Measurements from ENCODE around the gene B9D1.

B9D1 gene

GRCh38 chr17:19399750-19400450 lies 37.4 kb upstream of the B9D1 start:
- TF ChIP-seq POLR2A (IDR thresholded peaks at IDR 0.05; ENCODE audit: low read depth, low read length), result no peak
- DNase-seq (ENCODE audit: insufficient read length, low spot score) (no peak), FAIRE-seq (no peak)

DNA sequence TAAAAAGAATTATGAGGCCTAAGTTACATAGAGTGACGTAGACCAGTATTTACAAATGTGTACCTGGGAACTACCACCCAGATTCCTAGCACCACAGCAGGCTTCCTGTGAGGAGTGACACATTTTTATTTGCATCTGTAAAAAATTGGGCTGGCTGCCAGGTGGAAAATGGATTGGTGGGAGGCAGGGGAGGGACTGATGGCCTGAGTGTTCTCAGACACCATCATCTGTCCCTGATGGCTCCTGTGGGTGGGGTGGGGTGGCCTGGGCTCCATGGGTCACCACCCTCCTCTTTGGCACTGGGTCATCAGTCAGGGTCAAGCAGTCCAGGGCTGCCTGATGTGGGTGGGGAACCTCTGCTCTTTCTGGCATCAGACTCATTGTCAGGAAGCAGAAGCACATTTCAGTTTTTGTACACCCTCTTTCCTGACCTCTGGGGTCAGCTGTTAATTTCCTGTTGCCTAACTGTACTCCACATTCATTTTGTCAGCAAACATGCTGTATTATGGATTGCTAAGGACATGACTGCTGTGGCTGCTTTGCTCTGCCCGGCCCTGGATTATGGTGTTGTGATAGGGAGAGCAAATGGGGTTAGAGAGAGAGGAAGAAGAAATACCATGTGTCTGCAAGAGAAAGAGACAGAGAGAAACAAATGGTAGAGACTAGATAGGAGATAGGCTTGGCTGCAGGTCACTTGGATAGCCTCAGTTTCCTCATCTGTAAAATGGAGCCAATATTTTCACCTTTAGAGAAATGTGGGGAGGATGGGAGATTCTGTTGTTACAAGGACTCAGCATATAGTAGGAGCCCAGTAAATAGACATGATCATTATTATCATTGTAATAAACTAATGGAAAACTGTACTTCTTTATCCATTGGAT lies 36.0 kb upstream of the B9D1 start:
- FAIRE-seq (no peak), DNase-seq (ENCODE audit: insufficient read length, low spot score) (no peak)
- no peak for TF ChIP-seq POLR2A (IDR thresholded peaks at IDR 0.05; ENCODE audit: low read depth, low read length)

DNA sequence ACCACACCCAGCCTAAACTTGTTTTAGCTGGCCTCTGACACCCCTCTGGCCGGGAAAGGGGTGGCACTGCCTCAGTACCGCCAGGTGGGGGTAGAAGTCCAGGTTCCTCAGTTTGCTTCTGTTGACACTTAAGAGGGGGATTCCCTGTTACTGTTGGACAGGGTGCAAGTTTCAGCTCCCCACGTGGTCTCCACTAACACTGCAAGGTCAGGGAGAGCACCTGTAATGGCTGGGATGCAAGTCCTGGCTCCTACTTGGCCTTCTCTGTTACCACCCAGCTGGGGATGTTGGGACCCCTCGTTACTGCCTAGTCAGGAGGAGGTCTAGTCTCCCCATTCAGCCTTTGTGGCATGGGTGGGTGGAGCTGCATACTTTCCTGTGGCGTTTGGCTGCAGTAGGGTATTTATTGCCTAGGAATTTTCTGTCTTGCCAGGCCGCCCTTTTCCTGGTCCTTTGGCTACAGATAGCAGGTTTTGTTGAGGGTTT lies 35.1 kb upstream of the B9D1 start:
- no peak for DNase-seq (ENCODE audit: insufficient read length, low spot score)
- FAIRE-seq, result no peak
- no peak for TF ChIP-seq POLR2A (IDR thresholded peaks at IDR 0.05; ENCODE audit: low read depth, low read length)

DNA sequence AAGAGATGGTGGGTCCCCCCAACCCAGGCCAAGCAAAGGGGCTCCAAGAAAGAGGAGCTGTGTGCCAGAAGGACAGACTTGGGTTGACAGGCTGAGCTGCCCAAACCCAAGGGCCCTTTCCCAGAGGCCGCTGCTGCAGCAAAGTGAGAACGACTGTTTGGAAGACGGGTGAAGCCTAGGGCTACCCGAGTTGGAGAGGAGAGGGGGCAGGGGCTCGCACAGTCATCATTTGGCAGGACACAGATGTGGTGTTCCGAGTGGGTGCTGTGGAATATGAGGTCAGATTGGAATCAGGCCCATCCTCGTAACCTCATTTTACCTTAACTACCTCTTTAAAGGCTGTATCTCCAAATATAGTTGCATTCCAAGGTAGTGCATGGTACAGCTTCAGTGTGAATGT lies 29.8 kb upstream of the B9D1 start:
- no peak for TF ChIP-seq POLR2A (IDR thresholded peaks at IDR 0.05; ENCODE audit: low read depth, low read length)
- FAIRE-seq (no peak), DNase-seq (ENCODE audit: insufficient read length, low spot score) (no peak)

- TF ChIP-seq POLR2A (IDR thresholded peaks at IDR 0.05; ENCODE audit: low read depth, low read length), result no peak
- no peak for DNase-seq (ENCODE audit: insufficient read length, low spot score)
- no peak for FAIRE-seq
Observed at GRCh38 chr17:19391432-19391831, 28.9 kb upstream of the B9D1 start.

DNA sequence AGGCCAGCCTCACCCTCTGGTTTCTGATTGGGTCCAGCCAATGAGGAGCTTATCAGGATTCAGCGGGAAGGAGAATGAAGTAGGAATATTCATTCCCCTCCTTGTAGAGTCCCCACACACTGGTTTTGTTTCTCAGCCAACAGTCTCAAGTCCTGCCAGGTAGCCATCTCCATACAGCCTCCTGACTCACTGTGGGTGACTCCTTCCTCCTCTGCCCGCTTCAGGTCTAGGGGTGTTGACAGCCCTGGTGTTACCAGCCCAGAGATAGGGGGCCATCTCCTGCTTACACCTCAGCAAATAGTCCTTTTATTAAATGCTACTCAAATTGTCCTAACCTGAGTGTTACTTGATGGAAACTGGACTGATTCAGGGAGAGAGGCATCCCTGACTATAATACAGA lies 28.4 kb upstream of the B9D1 start:
- TF ChIP-seq POLR2A (IDR thresholded peaks at IDR 0.05; ENCODE audit: low read depth, low read length), result no peak
- no peak for FAIRE-seq
- DNase-seq (ENCODE audit: insufficient read length, low spot score), result no peak

GRCh38 chr17:19388791-19389785 lies 26.6 kb upstream of the B9D1 start:
- DNase-seq (ENCODE audit: insufficient read length, low spot score) (no peak), FAIRE-seq (no peak)
- no peak for TF ChIP-seq POLR2A (IDR thresholded peaks at IDR 0.05; ENCODE audit: low read depth, low read length)

GRCh38 chr17:19387921-19388521 lies 25.5 kb upstream of the B9D1 start:
- no peak for TF ChIP-seq POLR2A (IDR thresholded peaks at IDR 0.05; ENCODE audit: low read depth, low read length)
- FAIRE-seq, result no peak
- DNase-seq (ENCODE audit: insufficient read length, low spot score), result no peak

DNA sequence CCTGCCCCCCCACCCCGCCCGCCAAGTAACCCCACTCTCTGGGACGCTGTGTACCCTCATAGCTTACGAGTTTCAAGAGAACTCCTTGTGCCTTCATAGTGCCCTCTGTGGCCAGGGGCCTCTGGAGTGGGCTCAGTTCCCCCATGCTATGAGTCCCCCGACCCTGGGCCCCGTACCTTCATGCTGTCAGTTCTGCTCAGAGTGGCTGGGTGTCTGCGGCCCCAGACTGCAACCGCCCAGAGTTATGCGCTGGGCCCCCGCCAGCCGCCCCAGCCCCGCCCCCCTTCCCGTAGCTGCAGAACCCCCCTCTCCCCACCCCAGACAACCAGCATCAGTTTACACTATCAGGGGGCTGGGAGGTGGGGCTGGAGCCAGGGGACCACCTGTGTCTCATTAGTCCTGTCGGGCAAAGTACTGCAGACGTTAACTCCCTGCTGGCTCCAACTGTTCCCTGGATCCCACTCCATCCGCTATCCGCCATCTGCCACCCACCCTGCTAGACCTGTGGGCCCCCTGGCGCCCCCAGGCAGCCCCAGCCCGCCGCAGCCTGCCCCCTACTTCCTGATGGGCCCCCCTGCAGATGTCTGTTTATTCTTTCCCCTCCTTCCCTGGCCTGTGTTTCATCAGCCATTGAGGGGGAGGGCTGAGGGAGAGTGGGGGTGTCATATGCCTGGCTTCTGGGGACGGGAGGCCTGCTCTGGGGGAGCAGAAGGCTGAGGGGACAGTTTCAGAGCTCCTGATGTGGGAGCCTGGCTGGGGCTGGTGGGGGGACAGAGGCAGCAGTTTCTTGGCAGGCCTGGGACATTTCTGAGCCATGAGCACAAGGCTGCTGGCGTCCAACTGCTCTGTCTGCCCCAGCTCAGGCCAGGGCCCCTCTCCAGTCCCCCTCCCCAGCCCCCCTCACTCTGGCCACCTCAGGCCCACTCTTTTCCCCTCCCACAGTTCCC lies 24.7 kb upstream of the B9D1 start, which contains the start of gene MFAP4:
MFAP4 (minus strand) TSS at position 217 of the 947 bp plus-strand sequence; CDS start at position 182, 35 bp downstream.
- no peak for FAIRE-seq
- no peak for DNase-seq (ENCODE audit: insufficient read length, low spot score)
- TF ChIP-seq POLR2A (IDR thresholded peaks at IDR 0.05; ENCODE audit: low read depth, low read length), result no peak

- FAIRE-seq (no peak), DNase-seq (ENCODE audit: insufficient read length, low spot score) (peak; percentile 94)
- TF ChIP-seq POLR2A (IDR thresholded peaks at IDR 0.05; ENCODE audit: low read depth, low read length), result no peak
Observed at GRCh38 chr17:19386051-19386929, 23.8 kb upstream of the B9D1 start.

GRCh38 chr17:19385521-19385983 lies 23.0 kb upstream of the B9D1 start:
- FAIRE-seq (no peak), DNase-seq (ENCODE audit: insufficient read length, low spot score) (no peak)
- TF ChIP-seq POLR2A (IDR thresholded peaks at IDR 0.05; ENCODE audit: low read depth, low read length), result no peak
